ENCODE results near the gene ZFP30.
"Not testable (repeated sequence)": the region's sequence is repeated elsewhere in the genome, so short reads cannot be mapped to it uniquely, and the experiment has no call there.

Gene ZFP30

DNA sequence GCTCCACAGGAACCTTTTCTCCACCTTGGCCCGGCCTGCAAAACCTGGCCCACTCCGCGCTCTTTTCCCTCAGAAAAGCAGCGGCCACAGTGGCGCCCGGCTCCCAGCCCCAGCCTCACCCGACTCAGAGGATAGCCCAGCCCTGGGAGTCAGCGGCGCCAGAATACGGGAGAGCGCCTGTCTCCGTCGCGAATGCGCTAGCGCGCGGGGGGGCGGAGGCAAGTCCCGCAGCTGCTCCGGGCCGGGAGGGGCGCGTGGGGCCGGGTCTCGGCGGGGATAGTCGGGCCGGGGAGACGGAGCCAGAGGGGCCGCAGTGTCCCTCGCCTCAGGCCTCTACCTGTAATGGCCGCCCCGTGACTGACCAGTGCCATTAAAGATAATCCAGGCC lies at the start of gene ZFP30:
Gene ZFP30, minus strand, starts transcription at position 165 of the 388 bp plus-strand sequence. CDS start 7,643 bp downstream, outside the sequence.
- no peak for FAIRE-seq

DNA sequence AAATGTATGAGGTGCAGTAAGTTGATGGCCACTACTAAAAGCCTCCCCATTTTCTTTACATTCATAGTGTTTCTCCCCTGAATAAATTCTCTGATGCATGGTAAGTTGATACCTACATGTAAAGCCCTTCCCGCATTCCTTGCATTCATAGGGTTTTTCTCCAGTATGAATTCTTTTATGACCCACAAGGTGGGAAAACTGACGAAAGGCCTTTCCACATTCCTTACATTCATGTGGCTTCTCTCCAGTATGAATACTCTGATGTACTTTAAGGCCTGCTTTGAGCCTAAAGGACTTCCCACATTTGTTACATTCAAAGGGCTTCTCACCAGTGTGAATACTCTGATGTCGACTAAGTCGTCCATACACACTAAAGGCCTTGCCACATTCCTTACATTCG lies 43.8 kb upstream of the ZFP30 start:
- no peak for FAIRE-seq

DNA sequence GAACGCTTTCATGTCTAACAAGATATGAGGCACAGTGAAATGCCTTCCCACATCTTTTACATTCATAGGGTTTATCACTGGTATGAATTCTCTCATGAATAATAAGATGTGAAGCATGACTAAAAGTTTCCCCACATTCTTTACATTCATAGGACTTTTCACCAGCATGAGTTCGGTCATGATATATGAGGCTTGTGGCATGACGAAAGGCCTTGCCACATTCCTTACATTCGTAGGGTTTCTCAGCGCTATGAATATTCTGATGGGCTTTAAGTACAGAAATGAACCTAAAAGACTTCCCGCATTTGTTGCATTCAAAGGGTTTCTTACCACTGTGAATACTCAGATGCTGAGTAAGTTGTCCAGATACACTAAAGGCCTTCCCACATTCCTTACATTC lies 43.0 kb upstream of the ZFP30 start:
- FAIRE-seq: no peak

DNA sequence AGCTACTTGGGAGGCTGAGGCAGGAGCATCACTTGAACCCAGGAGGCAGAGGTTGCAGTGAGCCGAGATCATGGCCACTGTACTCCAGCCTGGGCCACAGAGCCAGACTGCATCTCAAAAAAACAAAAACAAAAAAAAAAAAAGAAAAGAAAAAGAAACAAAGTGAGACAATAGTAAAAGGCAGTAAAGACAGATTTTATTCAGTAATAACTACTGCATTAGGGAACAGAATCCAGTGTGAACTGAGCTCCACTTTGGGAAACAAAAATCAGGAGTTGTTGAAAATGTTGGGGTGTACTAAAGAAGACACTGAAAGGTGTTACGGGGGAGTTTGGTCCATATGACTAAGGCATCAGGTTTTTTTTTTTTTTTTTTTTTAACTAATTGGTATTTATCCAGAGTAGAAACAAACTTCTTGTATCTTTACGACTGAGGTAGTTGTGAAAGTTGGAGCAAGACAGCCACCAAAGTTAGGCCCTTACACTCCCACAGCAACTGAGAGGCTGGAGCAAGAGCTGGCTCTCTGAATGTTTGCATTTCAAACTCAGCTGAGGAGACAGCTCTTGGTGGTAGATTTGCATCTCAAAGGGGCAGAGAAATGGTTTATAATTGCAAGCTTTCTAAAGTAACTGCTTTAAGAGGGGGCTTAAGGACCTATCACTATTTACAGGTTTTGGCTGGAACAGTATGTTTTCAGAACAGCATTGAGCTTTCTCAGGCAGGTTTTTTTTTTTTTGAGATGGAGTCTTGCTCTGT lies 40.1 kb upstream of the ZFP30 start:
- no peak for FAIRE-seq

DNA sequence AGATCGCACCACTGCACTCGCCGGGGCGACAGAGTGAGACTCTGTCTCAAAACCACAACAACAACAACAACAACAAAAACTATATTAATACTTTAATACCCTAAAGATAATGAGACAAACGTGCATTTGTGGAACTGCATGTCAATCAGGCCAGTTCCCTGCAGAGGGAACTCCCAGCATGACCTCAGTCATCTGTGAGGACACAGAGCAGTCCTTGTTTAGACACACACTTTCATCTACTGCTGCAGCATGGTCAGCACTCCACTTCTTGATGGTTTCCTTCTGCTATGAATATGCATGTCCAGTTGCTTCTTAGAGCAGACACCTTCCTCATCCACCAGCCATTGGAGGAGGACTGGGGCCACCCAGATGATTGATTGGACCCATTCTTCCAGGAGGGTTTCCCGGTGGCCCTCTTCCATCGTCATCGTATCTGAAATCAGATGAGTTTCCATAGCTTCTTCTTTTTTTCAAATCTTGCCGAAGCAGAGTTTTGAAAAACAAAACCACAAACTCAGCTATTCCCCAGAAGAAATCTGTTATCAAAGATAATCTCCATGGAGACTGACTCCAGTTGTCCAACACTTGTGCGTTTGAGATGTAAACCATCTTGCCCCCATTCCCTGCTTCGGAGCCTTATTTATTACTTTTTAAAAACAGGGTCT lies 37.8 kb upstream of the ZFP30 start:
- FAIRE-seq: no peak

DNA sequence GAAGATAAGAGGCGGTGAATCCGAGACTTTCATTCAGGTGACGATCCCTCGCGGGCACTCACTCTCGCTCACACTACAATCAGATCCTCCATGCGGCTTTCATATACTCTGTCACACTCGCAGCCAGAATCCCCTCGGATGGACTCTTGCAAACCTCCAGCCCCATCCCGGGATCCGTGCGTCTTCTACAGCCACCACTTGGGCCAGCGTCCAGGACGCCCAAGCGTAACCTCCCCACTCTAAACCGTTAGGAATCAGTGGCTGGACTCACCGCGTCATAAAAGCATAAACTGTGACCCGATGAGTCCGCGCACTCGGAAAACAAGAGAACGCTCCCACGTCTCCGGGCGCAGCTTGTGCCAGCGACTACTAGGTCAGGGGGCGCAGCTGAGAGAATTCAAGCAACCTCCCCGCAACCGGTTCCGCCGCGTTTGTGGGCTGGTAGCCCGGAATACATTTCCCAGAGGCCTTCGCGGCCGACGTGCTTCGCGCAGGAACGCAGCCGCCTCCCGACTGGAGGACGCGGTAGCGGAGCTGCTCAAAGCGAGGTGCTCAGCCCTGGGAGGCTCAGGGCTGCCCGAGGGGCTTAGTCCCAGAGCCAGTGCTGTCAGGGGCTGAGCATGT lies 36.7 kb upstream of the ZFP30 start:
- no peak for FAIRE-seq

DNA sequence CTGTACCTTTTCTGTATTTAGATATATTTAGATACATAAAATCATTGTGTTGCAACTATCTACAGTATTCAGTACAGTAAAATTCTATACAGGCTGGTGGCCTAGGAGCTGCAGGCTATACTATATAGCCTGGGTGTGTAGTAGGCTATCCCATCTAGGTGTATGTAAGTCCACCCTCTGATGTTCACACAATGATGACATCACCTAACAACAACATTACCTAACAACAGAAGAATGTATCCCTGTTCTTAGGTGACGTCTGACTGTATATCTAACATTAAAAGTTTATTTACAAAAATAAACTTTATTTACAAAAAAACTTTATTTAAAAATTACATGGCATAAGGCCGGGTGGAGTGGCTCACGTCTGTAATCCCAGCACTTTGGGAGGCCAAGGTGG lies 28.3 kb upstream of the ZFP30 start:
- no peak for FAIRE-seq

DNA sequence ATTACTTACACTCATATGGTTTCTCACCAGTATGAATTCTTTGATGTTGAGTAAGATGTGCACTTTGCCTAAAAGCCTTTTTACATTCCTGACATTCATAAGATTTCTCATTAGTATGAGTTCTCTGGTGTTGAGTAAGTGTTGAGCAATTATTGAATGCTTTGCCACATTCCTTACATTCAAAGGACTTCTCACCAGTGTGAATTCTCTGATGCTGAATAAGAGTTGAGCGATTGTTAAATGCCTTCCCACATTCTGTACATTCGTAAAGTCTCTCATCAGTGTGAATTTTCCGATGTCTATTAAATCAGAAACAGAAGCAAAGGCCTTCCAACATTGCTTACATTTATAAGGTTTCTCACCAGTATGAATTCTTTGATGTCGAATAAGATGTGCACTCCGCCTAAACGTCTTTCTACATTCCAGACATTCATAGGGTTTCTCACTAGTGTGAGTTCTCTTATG lies 14.2 kb upstream of the ZFP30 start:
- FAIRE-seq: no peak

DNA sequence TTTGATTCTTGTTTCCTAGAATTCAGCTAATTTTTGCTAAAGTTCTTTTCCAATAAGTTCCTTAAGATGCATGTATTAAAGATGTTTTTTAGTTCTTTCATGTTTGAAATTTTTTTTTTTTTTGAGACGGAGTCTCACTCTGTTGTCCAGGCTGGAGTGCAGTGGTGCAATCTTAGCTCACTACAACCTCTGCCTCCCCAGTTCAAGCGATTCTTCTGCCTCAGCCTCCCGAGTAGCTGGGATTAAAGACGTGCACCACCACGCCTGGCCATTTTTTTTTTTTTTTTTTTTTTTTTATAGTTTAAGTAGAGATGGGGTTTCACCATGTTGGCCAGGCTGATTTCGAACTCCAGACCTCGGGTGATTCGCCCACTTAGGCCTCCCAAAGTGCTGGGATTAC lies 1.9 kb upstream of the ZFP30 start:
- FAIRE-seq: not testable (repeated sequence)

DNA sequence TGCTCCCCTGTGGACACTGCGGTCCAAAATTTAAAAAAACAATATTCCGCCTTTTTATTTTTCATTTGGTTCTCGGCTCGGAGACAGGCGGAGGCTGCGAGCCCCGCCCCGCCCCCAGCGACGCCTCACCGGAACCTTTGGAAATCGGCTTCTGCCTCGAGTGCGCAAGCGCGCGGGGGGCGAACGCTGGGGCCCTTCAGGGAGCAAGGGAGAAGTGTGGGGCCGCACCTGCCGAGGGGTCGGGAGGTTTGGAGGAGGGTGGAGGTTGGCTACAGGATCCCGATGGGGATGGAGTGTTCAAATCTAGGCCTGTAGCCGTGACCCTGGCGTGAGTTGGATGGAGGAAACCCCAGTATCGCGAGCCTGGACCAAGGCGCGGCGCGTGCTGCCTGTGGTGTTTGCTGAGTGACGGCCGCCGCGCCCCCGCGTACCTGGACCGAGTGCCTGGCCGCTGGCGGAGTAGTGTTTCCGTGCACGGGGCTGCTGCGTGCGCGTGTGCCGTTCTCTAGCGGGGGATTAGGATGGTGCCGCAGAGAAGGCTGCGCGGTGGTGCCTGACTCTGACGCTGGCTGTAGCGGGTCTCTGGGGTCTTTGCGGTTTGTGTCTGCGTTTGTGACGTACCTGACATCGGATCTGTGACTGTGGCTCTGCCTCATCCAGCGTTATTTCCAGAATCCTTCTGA lies 565 bp upstream of the ZFP30 start:
- no peak for FAIRE-seq

DNA sequence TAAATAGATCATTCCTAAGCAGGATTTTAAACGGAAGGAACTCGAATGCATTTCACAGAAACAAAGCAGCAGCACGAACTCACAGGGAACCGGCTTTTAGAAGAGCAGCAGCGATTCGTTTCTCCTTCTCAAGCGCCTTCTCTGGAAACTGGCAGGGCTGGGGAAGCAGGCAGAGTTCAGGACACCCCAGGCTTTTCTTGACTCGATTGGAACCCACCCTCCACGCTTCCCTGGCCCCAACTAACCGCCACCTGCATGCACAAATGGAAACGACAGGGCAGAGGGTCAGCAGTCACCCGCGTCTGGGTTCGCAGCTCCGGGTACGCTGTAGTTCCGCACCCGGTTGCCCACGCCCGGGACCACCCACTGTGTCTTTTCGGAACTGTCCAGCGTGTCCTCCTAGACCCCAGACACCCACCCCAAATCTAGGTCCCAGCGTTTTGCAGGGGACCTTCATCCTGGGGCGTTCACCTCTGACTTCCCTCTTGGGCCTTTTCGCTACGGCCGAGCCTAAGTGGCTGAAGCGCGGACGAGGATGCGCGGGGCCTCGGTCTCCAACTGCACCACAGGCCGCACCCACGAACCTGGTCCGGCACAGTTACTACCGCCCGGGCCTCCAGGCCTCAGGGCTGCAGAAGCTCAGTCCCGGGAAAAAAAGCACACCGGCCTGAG lies 500 bp downstream of the ZFP30 start:
- no peak for FAIRE-seq

DNA sequence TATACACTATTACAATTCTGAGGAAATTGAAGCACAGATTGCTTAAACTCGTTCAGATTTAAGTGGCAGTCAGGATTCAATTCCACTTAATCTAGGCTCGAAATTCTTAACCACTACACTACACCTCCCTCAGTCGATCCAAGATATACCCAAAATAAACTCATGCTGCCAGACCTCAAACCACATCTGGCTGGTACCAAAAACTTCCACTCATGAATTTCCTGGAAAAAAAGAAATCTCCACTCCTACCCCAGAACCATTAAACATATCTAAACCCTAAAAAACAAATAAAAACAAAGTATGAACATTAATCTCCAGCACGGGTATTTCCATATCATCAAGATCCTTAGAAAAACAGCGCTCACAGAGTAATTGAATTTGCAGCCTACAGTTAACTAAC lies 1.1 kb downstream of the ZFP30 start:
- no peak for FAIRE-seq

DNA sequence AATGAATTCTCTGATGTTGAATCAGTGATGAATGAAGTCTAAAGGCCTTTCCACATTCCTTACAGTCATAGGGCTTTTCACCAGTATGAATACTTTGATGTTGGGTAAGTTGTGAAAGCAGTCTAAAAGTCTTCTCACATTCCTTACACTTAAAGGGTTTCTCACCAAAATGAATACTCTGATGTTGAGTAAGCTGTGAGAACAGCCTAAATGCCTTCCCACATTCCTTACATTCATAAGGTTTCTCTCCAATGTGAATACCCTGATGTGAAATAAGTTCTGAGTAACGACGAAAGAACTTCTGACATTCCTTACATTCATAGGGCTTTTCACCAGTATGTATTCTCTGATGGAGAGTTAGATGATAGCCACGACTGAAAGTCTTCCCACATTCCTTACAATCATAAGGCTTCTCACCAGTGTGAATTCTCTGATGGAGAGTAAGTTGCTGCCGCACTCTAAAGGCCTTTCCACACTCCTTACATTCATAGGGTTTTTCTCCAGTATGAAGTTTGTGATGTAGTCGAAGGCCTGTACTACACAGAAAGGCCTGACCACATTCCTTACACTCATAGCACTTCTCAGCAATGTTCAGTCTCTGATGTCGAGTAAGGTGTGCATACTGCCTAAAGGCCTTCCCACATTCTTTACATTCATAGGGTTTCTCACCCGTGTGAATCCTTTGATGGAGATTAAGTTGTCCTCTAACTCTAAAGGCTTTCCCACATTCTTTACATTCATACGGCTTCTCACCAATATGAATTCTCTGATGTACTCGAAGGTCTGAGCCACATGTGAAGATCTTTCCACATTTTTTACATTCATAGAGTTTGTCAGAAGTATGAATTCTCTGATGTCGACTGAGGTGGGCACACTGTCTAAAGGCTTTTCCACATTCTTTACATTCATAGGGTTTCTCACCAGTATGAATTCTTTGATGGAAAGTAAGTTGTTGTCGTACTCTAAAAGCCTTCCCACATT lies 19.9 kb downstream of the ZFP30 start:
- FAIRE-seq: no peak

DNA sequence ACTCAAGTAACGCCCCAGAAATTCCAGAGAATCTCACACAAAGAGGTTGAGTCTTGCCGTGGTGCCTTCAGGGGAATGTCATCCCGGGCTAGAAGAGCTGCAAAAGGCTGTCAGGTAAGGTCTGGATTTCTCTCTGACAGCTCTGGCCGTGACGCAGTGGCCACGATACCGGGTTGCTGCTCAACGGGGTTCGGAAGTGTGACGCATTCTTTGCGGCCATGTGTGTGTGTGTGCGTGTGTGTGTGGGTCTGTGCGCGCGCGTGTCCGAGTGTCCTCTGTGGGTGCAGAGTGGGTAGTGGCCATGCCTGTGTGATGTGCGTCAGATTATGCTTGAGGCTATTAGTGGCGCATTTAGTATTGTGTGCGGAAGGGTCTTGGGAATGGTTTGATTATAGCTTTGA lies 60.3 kb downstream of the ZFP30 start:
- no peak for FAIRE-seq

DNA sequence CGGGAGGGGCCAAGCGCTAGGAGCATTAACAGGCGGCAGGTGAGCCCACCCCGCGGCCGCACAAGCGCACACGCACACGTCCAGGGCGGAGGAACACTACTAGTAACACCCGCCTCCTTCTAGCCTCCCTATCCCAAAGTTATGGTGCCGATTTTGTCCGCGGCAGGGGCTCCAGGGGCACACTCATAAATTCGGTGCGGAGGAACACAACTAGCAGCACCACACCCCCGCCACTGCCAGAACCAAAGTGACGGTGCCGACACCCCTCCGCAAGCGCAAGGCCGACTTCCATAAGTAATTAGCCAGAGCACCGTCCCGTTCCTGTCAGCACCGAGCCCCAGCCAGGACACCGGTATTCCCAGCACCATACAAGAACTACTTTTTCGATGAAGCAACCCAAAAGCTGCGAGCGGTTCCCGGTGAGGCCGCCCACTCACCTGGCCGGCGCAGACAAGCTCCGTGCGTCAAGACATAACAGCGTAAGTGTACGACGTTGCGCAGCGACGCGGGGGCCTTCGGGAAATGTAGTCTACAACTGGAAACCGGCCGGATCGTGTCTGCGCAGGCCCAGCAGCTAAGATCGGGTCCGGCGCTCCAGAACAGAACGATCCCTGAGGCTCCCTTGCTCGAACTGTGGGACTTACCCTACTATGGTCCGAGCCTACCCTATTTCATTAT lies 60.8 kb downstream of the ZFP30 start, which contains the start of the genes ZNF540 and ZNF571:
Gene ZNF540, plus strand, starts transcription at position 573 of the 678 bp plus-strand sequence. CDS start 3,572 bp downstream, outside the sequence.
Gene ZNF571, minus strand, starts transcription at position 489 of the 678 bp plus-strand sequence. CDS start 8,116 bp downstream, outside the sequence.
- peak; percentile 55 for FAIRE-seq

DNA sequence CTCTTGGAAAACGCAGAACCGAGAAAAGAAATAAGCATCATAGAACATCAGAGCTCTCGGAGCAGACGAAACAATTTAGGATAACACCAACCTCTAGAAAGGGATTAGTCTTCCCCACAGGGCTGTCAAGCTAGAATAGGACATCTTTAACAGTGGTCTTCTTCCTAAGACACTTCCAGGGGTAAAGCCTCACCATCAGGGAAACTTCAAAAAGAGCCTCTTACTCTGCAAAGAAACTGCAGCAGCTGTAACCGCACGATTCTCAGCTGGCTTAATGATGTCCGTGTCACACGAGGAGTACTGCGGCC lies 61.3 kb downstream of the ZFP30 start:
- FAIRE-seq: no peak

DNA sequence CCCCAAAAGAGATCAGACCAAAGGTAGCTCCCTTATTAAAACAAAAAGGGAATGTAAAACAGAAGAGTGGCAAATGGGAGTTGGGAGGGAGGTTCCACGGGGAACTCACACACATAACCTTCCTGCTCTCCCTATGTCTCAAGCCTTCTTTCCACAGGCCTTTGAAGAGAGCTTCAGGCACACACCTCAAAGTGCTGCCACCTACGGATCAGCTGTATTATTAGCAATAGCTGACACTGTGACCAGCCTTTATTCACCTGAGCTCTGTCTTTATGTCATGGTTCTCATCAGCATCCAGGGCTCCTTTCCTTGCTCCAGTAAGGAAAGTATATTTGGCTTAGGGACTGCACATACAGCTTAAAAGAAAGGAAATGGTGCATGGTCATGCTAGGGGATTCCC lies 71.9 kb downstream of the ZFP30 start:
- no peak for FAIRE-seq

DNA sequence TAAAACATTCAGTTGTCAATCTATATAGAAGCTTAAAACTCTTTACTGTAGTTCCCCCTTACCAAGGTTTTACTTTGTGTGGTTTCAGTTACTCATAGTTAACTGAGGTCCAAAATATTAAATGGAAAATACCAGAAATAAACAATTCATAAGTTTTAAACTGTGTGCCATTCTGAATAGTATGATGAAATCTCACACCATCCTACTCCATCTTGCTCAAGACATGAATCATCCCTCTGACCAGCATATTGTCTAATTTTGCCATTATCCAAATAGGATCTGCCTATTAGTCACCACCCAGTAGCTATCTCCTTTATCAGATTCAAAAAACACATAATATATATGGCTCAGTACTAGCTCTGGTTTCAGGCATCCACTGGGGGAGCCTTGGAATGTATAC lies 83.1 kb downstream of the ZFP30 start:
- no peak for FAIRE-seq

DNA sequence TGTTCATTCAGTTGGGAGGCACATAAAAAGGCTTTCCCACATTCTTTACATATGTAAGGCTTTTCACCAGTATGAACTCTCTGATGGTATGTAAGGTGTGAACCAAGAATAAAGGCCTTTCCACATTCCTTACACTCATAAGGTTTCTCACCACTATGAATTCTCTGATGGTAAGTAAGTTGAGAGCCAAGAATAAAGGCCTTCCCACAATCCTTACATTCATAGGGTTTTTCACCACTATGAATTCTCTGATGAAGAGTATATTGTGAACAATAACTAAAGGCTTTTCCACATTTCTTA lies 89.9 kb downstream of the ZFP30 start:
- FAIRE-seq: no peak

DNA sequence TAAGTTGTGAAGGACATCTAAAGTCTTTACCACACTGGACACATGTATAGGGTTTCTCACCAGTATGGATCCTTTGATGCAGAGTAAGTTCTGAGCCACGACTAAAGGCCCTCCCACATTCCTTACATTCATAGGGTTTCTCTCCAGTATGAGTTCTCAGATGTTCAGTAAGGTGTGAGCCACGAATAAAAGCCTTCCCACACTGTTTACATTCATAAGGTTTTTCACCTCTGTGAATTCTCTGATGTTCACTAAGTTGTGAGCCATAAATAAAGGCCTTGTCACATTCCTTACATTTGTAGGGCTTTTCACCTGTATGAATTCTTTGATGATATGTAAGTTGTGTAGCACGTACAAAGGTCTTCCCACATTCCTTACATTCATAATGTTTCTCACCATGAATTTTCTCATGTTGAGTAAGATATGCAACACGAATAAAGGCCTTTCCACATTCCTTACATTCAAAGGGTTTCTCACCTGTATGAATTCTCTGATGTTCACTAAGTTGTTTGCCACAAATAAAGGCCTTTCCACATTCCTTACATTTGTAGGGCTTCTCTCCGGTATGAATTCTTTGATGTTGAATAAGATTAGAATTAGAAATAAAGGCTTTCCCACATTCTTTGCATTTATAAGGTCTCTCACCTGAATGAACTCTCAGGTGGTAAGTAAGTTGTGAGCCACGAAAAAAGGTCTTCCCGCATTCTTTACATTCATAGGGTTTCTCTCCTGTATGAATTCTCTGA lies 90.5 kb downstream of the ZFP30 start:
- no peak for FAIRE-seq

Measured in colon (tissue), 2 donors.